NCI-H510A treated with DMSO at 0.1 percent for 48 hours (cell line): ENCODE measurements around the gene CLSTN2.

Experiments used
- DNase-seq: peaks from one replicate; lab custom pipeline; 2025; lab: John Stamatoyannopoulos, UW

The CLSTN2 gene

GRCh38 chr3:140601881-140602280 lies 666.9 kb downstream of the CLSTN2 start:
- DNase-seq = no peak

- no peak for DNase-seq
Measured at GRCh38 chr3:140602781-140603180, 667.8 kb downstream of the CLSTN2 start.

GRCh38 chr3:140603766-140604165 lies 668.8 kb downstream of the CLSTN2 start:
- DNase-seq = no peak

DNA sequence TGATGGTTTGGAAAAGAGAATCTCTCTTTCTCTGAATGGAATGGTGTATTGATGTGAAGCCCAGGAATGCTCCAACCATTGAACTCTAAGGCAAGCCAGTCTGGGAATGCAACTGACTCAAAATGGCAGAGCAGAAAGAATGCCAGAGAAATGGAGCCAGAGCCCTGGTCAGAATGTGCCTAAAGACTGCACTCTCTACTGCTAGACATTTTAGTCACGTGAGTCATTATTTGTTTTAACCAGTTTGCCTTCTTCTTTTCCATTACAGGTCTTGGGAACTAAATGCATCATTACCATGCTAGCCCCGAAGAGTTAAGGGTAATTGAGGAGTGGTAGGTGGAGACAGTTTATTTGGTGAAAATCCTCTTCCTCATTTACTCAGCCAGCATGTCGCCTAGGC lies 675.6 kb downstream of the CLSTN2 start:
- no peak for DNase-seq

GRCh38 chr3:140614001-140614400 lies 679.0 kb downstream of the CLSTN2 start:
- DNase-seq = no peak

DNA sequence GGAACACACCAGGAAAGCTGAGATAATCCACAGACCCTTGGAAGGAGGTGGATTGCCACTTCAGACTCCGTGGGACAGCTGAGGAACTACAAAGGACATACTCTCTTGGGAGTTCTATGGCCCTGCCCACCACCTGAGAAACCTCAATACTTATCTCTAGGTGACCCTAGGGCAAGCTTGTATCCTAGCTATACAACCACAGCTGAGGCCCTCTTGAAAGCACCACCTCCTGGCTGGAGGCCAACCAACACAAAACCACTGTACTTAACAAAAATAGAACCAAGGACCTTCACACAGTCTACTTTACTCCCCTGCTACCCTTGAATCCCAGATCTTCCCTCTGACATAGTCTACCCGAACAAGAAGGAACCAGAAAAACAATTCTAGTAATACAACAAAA lies 682.1 kb downstream of the CLSTN2 start:
- no peak for DNase-seq

DNA sequence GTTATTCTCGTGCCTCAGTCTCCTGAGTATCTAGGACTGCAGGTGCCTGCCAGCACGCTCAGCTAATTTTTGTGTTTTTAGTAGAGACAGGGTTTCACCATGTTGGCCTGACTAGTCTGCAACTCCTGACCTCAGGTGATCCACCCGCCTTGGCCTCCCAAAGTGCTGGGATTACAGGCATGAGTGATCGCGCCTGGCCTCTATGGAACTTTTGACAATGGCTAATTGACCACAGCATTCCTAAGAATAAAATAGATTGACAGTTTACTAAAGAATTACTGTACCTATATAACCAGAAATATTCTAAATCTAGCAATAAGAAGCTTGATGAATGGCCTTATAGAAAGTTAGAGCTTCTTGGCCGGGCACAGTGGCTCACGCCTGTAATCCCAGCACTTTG lies 691.9 kb downstream of the CLSTN2 start:
- DNase-seq = no peak
